ENCODE measurements around the gene CCDC71.

DNA sequence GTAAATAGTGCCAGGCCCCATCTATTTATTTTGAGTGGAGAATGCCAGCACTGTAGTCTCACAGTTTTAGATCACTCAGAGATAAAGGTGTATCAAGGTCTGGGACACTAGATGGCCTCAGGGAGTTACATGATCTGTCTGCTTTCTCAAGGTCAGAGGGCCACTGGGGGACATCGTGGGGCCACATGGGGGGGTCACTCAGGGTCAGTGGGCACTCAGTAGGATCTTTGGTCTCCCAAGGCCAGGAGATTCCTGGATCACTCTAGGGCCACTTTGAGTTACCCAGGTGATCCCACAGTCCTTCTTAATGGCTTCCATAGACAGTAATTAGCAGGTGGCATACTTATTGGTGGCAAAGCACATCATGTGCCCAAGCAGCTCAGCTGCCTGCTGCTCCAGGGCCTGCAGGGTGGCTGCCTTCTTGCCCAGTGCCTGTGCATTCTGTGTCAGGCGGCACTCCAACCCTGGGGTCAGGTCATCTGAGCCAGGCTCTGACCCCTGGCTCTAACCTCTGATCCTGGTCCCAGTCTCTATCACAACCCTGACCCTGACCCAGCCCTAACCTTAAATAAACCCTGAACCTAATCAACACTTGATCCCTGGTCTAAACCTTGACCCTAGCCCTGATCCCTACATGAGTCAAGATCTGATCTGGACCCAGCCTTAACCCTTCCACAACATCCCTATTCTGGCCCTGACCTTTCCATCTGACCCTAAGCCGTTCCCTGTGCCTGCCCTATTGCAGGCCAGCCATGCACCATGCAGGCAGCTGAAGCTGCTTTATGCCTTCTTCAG, 31.5 kb downstream of the CCDC71 start:
- TF ChIP-seq EZH2phosphoT487 (IDR thresholded peaks at IDR 0.05; ENCODE audit: low read length): no peak
- TF ChIP-seq, protein P1, sequence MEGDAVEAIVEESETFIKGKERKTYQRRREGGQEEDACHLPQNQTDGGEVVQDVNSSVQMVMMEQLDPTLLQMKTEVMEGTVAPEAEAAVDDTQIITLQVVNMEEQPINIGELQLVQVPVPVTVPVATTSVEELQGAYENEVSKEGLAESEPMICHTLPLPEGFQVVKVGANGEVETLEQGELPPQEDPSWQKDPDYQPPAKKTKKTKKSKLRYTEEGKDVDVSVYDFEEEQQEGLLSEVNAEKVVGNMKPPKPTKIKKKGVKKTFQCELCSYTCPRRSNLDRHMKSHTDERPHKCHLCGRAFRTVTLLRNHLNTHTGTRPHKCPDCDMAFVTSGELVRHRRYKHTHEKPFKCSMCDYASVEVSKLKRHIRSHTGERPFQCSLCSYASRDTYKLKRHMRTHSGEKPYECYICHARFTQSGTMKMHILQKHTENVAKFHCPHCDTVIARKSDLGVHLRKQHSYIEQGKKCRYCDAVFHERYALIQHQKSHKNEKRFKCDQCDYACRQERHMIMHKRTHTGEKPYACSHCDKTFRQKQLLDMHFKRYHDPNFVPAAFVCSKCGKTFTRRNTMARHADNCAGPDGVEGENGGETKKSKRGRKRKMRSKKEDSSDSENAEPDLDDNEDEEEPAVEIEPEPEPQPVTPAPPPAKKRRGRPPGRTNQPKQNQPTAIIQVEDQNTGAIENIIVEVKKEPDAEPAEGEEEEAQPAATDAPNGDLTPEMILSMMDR (IDR thresholded peaks at IDR 0.05; ENCODE audit: low read length): no peak
